M059J (cell line): ENCODE results near the gene TNFRSF4. TPM values are rescaled to one million over a fixed set of nuclear protein-coding genes. Genes with fewer than 3 reads are reported as not detected.

ENCODE experiments used
- DNase-seq: peaks from one replicate; pipeline ENCODE4 v3.0.0-alpha.2; 2012; ENCODE audit warnings: low read depth
- total RNA-seq: library from RNA; depleted of rRNA; stranded (reverse); fragments of >200 nt; shearing (Covaris generic); gene quantifications from 2 replicates; pipeline ENCODE4 v1.2.3, GENCODE V29; 2014

TNFRSF4 gene
- total RNA-seq, 1 experiment from 2014 or later: not detected

- peak; percentile 40 for DNase-seq
These were observed 3.9 kb upstream of the TNFRSF4 start for GRCh38 chr1:1217621-1218523.

- DNase-seq: no peak
These were observed 3.0 kb upstream of the TNFRSF4 start for GRCh38 chr1:1216770-1217620.

GRCh38 chr1:1215881-1216605 is 2.1 kb upstream of the TNFRSF4 start:
- no peak for DNase-seq

- DNase-seq: no peak
These were observed 1.2 kb upstream of the TNFRSF4 start for GRCh38 chr1:1215080-1215676.

- no peak for DNase-seq
These were observed 1.1 kb downstream of the TNFRSF4 start for GRCh38 chr1:1212780-1213344.

- no peak for DNase-seq
These were observed 2.2 kb downstream of the TNFRSF4 start for GRCh38 chr1:1211541-1212441.

GRCh38 chr1:1210726-1211540 is 3.0 kb downstream of the TNFRSF4 start:
- no peak for DNase-seq

- peak; percentile 44 for DNase-seq
These were observed 5.1 kb downstream of the TNFRSF4 start for GRCh38 chr1:1208713-1209433.

GRCh38 chr1:1207571-1207892 is 6.4 kb downstream of the TNFRSF4 start:
- DNase-seq: no peak

- no peak for DNase-seq
These were observed 6.9 kb downstream of the TNFRSF4 start for GRCh38 chr1:1206966-1207531.

GRCh38 chr1:1206376-1206965 is 7.5 kb downstream of the TNFRSF4 start, which contains the start of gene TNFRSF18:
TNFRSF18 (minus strand) TSS chr1:1206592; CDS start chr1:1206571, 21 bp downstream.
- no peak for DNase-seq

- DNase-seq: no peak
These were observed 8.1 kb downstream of the TNFRSF4 start for GRCh38 chr1:1205769-1206375.

- DNase-seq: no peak
These were observed 8.8 kb downstream of the TNFRSF4 start for GRCh38 chr1:1204998-1205768.

- no peak for DNase-seq
These were observed 9.5 kb downstream of the TNFRSF4 start for GRCh38 chr1:1204425-1204920.

- DNase-seq: no peak
These were observed 10.2 kb downstream of the TNFRSF4 start for GRCh38 chr1:1203561-1204424.
